GM12878 (cell line): Measurements from ENCODE around the gene USH1G. TPM values are rescaled to one million over a fixed set of nuclear protein-coding genes. Genes with fewer than 3 reads are reported as not detected.

Experiments
- ATAC-seq: fragments of 200-7000 bp; cut with Tn5 transposase; 3 replicates; pipeline ENCODE4 v1.9.1; 2020; ENCODE audit warnings: mild to moderate bottlenecking, moderate library complexity
- BruUV-seq: library from RNA; stranded (reverse); fragments of 400-500 nt; replicated peaks from 2 replicates; lab custom pipeline; 2021; lab: Mats Ljungman, UMichigan
- CTCF ChIA-PET: fragments of 300-600 bp; sonication (Branson Sonifier 250); formaldehyde crosslinking; extraction: SDS; loops from one replicate; lab custom pipeline; 2021; ENCODE audit warnings: inconsistent platforms; lab: Yijun Ruan, JAX
- POLR2A ChIA-PET: fragments of 350-600 bp; formaldehyde crosslinking; extraction: SDS; loops from one replicate; lab custom pipeline; 2021; ENCODE audit warnings: inconsistent platforms; lab: Charles Lee
- RAD21 ChIA-PET: fragments of 300-600 bp; sonication (Branson Sonifier 250); formaldehyde crosslinking; loops from one replicate; lab custom pipeline; 2023; ENCODE audit warnings: antibody characterized with exemption; ENCODE audit not compliant: unreplicated experiment; lab: Charles Lee
- SMC1A ChIA-PET: fragments of 300-600 bp; sonication (Branson Sonifier 250); formaldehyde crosslinking; loops from one replicate; lab custom pipeline; 2023; ENCODE audit not compliant: unreplicated experiment, uncharacterized antibody; lab: Charles Lee
- DNase-seq: peaks from one replicate; pipeline ENCODE4 v3.0.0-alpha.2; 2011; ENCODE audit warnings: low read depth, low spot score
- FAIRE-seq: peaks from 3 replicates; lab custom pipeline; 2011; peaks lifted over from hg19 to GRCh38; lab: Jason Lieb, UNC
- H2AFZ ChIP-seq: 2 replicates; pipeline ENCODE4 v1.6.0; 2011; ENCODE audit warnings: low read depth, low read length, control low read depth; ENCODE audit not compliant: control insufficient read depth
- H3K27ac ChIP-seq: 2 replicates; pipeline ENCODE4 v1.5.1; 2011; ENCODE audit warnings: control low read depth; ENCODE audit not compliant: control insufficient read depth, insufficient read depth
- H3K27me3 ChIP-seq, 2 experiments: replicated peaks in 1 of 2; 2 replicates each; pipeline versions ENCODE4 v1.6.0 to v1.6.1; 2011; ENCODE audit warnings: low read length in 1 of 2; ENCODE audit not compliant: control insufficient read depth in 2 of 2, insufficient read depth in 2 of 2
- H3K36me3 ChIP-seq, 2 experiments: 2 replicates each; pipeline ENCODE4 v1.5.1; 2011; ENCODE audit warnings: low read length in 1 of 2; ENCODE audit not compliant: control insufficient read depth in 2 of 2, insufficient read depth in 2 of 2
- H3K4me1 ChIP-seq: 2 replicates; pipeline ENCODE4 v1.6.1; 2011; ENCODE audit warnings: mild to moderate bottlenecking, low read length, moderate library complexity, mixed read lengths; ENCODE audit not compliant: control insufficient read depth, insufficient read depth
- H3K4me2 ChIP-seq: 2 replicates; pipeline ENCODE4 v1.6.0; 2011; ENCODE audit warnings: control low read depth; ENCODE audit not compliant: control insufficient read depth, insufficient read depth
- H3K4me3 ChIP-seq: fragments of 200-600 bp; sonication (generic); 2 replicates; pipeline ENCODE4 v1.5.1; 2016
- H3K79me2 ChIP-seq: 2 replicates; pipeline ENCODE4 v1.6.0; 2011; ENCODE audit warnings: low read length; ENCODE audit not compliant: control insufficient read depth, insufficient read depth
- H3K9ac ChIP-seq: 2 replicates; pipeline ENCODE4 v1.8.0; 2011; ENCODE audit warnings: low read length, control low read depth, mixed read lengths; ENCODE audit not compliant: control insufficient read depth, insufficient read depth
- H3K9me3 ChIP-seq: replicated peaks from 3 replicates; pipeline ENCODE4 v1.5.1; 2011; ENCODE audit warnings: mild to moderate bottlenecking, low read length; ENCODE audit not compliant: control insufficient read depth, insufficient read depth
- H4K20me1 ChIP-seq: 2 replicates; pipeline ENCODE4 v1.6.0; 2011; ENCODE audit not compliant: control insufficient read depth, insufficient read depth
- ASH2L ChIP-seq: fragments of 300-600, 200-600 bp; sonication (generic); IDR thresholded peaks from 2 replicates; pipeline ENCODE4 v1.6.1; 2017; ENCODE audit warnings: low read depth, mild to moderate bottlenecking, borderline replicate concordance
- CTCF ChIP-seq, 3 experiments: IDR thresholded peaks in 2 of 3; conservative IDR thresholded peaks in 1 of 3; 2 replicates each; pipeline ENCODE4 v1.5.1; 2011; ENCODE audit warnings: low read depth in 3 of 3, low read length in 3 of 3, mild to moderate bottlenecking in 3 of 3, control low read depth in 2 of 3, moderate library complexity in 2 of 3, inconsistent platforms in 1 of 3, mixed read lengths in 1 of 3; ENCODE audit not compliant: control insufficient read depth in 2 of 3, insufficient read depth in 1 of 3; ENCODE audit errors: extremely low read depth in 1 of 3
- NR2F1 ChIP-seq: fragments of 450-650 bp; conservative IDR thresholded peaks from 2 replicates; pipeline ENCODE4 v1.6.1; 2017; ENCODE audit warnings: mild to moderate bottlenecking
- RELA ChIP-seq: fragments of 450-650 bp; IDR thresholded peaks from 2 replicates; pipeline ENCODE4 v1.8.0; 2014; ENCODE audit warnings: borderline replicate concordance; ENCODE audit not compliant: partially characterized antibody
- SIX5 ChIP-seq: IDR thresholded peaks from 2 replicates; pipeline ENCODE4 v1.6.1; 2011; ENCODE audit warnings: mild to moderate bottlenecking, low read depth, low read length, moderate library complexity; ENCODE audit not compliant: severe bottlenecking
- SRF ChIP-seq, 2 experiments: IDR thresholded peaks; 2 replicates each; pipeline ENCODE4 v1.6.1; 2011; ENCODE audit warnings: low read depth in 2 of 2, low read length in 2 of 2, mild to moderate bottlenecking in 1 of 2, moderate library complexity in 1 of 2
- WGBS: methylation state at CpG from one replicate; pipeline ENCODE4 v1.1.6; 2016; ENCODE audit warnings: low lambda C conversion rate; ENCODE audit not compliant: insufficient replicate concordance, insufficient coverage; ENCODE audit errors: missing lambda C conversion rate; 5-methylcytosine and 5-hydroxymethylcytosine counted together
- in situ Hi-C: fragments of 300-500 bp; cut with MboI; formaldehyde crosslinking; loops from 9 replicates; pipeline ENCODE4 v1.14.3; 2018; ENCODE audit warnings: mixed read lengths
- intact Hi-C: fragments of 100-400 bp; cut with micrococcal nuclease; formaldehyde crosslinking; loops from one replicate; pipeline ENCODE4 v1.14.2; 2022; ENCODE audit not compliant: unreplicated experiment
- polyA plus RNA-seq, 11 experiments: library from polyadenylated mRNA; depleted of rRNA in 4 of 11; unstranded in 6 of 11; stranded (reverse) in 5 of 11; fragments of >200 nt; fragmentation: Nextera tagmentation in 4 of 11; fragmentation: Illumina TruSeq in 1 of 11; extraction: Ambion mirVana in 4 of 11; extraction: Trizol in 1 of 11; gene quantifications; 1 replicate in 1 of 11; 2 replicates in 10 of 11; pipeline versions ENCODE4 v1.2.1 to v1.2.3, GENCODE V29; 2011 to 2016; ENCODE audit warnings: inconsistent platforms in 2 of 11, missing spikeins in 2 of 11, low read depth in 1 of 11
- total RNA-seq, 4 experiments: library from RNA; depleted of rRNA in 3 of 4; stranded (reverse); fragments of >200 nt in 3 of 4; fragmentation: Illumina TruSeq in 1 of 4; extraction: Trizol in 1 of 4; gene quantifications; 2 replicates each; pipeline versions ENCODE4 v1.2.1 to v1.2.3, GENCODE V29; 2013 to 2021
- TF ChIP-seq, protein P1 (sequence below): IDR thresholded peaks from 2 replicates; pipeline ENCODE4 v1.6.1; 2012; ENCODE audit warnings: mild to moderate bottlenecking, low read depth, low read length
- TF ChIP-seq, protein P2 (sequence below): fragments of 450-650 bp; conservative IDR thresholded peaks from 2 replicates; pipeline ENCODE4 v1.6.1; 2017; ENCODE audit warnings: mild to moderate bottlenecking, moderate library complexity
- TF ChIP-seq, protein P3 (sequence below): IDR thresholded peaks from 2 replicates; pipeline ENCODE4 v1.6.1; 2011; ENCODE audit warnings: low read depth, mild to moderate bottlenecking, low read length, moderate library complexity, borderline replicate concordance; ENCODE audit errors: extremely low read depth
- TF ChIP-seq, protein P4 (sequence below): fragments of 450-650 bp; IDR thresholded peaks from 2 replicates; pipeline ENCODE4 v1.6.1; 2016; ENCODE audit warnings: mild to moderate bottlenecking

USH1G gene
- total and polyA plus RNA-seq, 10 of the 15 experiments (the other 5 are each of a cell fraction or from before 2014, with no cell fraction given) = 0.05 to 0.62 (median 0.09) TPM; not detected in 7

DNA sequence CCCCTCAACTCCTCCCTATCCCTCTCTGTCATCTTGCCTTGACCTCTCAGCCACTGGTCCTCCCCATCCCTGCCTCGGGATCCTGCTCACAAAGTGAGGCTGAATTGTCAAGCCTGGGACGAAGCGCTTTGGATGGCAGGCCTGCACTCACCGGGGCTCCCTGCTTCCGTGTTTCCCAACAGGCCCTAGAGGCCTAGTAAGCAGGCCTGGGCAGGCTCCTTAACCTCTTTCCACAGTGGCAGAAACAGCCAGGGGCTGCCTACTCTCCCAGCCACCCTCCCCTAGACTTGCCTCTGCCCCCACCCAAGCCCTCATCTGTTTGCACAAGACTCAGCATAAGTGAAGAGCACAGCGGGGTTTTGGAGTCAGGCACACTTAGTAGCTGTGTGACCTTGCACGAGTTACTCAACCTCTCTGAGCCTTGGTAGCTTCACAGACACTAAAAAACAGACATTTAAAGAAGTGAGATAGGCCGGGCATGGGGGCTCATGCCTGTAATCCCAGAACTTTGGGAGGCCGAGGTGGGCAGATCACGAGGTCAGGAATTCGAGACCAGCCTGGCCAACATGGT is 24.6 kb downstream of the USH1G start (continued):
- TF ChIP-seq, protein P1, sequence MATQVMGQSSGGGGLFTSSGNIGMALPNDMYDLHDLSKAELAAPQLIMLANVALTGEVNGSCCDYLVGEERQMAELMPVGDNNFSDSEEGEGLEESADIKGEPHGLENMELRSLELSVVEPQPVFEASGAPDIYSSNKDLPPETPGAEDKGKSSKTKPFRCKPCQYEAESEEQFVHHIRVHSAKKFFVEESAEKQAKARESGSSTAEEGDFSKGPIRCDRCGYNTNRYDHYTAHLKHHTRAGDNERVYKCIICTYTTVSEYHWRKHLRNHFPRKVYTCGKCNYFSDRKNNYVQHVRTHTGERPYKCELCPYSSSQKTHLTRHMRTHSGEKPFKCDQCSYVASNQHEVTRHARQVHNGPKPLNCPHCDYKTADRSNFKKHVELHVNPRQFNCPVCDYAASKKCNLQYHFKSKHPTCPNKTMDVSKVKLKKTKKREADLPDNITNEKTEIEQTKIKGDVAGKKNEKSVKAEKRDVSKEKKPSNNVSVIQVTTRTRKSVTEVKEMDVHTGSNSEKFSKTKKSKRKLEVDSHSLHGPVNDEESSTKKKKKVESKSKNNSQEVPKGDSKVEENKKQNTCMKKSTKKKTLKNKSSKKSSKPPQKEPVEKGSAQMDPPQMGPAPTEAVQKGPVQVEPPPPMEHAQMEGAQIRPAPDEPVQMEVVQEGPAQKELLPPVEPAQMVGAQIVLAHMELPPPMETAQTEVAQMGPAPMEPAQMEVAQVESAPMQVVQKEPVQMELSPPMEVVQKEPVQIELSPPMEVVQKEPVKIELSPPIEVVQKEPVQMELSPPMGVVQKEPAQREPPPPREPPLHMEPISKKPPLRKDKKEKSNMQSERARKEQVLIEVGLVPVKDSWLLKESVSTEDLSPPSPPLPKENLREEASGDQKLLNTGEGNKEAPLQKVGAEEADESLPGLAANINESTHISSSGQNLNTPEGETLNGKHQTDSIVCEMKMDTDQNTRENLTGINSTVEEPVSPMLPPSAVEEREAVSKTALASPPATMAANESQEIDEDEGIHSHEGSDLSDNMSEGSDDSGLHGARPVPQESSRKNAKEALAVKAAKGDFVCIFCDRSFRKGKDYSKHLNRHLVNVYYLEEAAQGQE = no peak
- TF ChIP-seq, protein P2, sequence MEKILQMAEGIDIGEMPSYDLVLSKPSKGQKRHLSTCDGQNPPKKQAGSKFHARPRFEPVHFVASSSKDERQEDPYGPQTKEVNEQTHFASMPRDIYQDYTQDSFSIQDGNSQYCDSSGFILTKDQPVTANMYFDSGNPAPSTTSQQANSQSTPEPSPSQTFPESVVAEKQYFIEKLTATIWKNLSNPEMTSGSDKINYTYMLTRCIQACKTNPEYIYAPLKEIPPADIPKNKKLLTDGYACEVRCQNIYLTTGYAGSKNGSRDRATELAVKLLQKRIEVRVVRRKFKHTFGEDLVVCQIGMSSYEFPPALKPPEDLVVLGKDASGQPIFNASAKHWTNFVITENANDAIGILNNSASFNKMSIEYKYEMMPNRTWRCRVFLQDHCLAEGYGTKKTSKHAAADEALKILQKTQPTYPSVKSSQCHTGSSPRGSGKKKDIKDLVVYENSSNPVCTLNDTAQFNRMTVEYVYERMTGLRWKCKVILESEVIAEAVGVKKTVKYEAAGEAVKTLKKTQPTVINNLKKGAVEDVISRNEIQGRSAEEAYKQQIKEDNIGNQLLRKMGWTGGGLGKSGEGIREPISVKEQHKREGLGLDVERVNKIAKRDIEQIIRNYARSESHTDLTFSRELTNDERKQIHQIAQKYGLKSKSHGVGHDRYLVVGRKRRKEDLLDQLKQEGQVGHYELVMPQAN = no peak
- TF ChIP-seq, all 136 proteins: peak for 0

DNA sequence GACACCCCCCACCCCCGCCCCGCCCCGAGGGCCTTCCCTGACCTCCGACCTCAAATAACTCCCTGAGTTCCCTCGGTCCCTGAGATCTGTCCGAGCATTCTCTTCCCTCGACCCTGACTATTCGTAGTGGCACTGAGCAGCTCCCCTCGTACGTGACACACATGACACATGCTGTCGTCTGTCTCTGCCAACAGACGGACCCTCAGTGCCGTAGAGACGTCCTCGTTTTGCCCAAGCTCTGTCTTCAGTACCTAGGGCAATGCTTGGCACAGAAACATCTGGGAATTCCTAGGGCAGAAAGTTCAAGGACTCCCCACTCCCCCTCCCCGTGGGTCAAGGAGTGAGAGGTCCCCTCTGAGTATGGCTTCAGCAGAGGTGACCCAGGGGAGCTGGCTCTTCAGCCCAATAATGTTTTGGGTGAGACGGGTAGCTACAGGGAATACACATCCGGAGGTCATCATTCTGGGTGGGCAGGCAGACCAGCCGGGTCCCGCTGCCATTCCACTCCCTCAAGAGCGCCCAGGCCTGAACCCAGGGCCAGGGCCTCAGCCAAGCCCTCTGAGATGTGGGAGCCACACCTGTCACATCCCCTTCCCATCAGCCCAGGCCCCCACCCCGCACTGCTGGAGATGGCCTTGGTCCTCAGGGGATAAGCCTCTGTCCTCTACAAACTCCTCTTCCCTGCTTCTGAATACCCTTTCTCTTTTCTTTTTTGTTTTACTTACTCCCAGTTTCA is 29.0 kb downstream of the USH1G start:
- Histone ChIP-seq H3K9me3 (no peaks in the 10 kb centered on the region), H3K4me3 (no peak overlapping the region), H3K27me3 (peaks cover 4 to 10% of the 10 kb centered on the region in 2 experiments), H3K4me1 (no peaks in the 10 kb centered on the region), H4K20me1 (no peaks in the 10 kb centered on the region), H3K27ac (no peak overlapping the region), H3K4me2 (no peak overlapping the region), H3K79me2 (no peaks in the 10 kb centered on the region), H3K36me3 (no peaks in the 10 kb centered on the region), H2AFZ (no peak overlapping the region), H3K9ac (no peak overlapping the region)
- ATAC-seq = no peak
- intact Hi-C loops = no loop called here
- in situ Hi-C loops = no loop called here
- no peak for DNase-seq
- WGBS = 28% methylated on average over 14 of the region's 22 CpGs
- ChIA-PET CTCF (interaction anchor here (0.9 to 1.5 kb wide), 4 partner anchors 20 to 402 kb away, joined by 3 read pairs; no protein-coding TSS in a partner anchor), POLR2A (no interaction called here), SMC1A (no interaction called here), RAD21 (no interaction called here)
- no TSS peak for BruUV-seq
- FAIRE-seq = no peak
- TF ChIP-seq SIX5 (no peak), CTCF (IDR thresholded peaks at IDR 0.05 in 2 of 3, conservative IDR thresholded peaks at IDR 0.05 in 1 of 3; ENCODE audit: control insufficient read depth in 2 of 3, extremely low read depth in 1 of 3, insufficient read depth in 1 of 3, low read depth in 3 of 3, low read length in 3 of 3) (no peak), RELA (no peak), SRF (IDR thresholded peaks at IDR 0.05; ENCODE audit: low read depth in 2 of 2, low read length in 2 of 2) (no peak), ASH2L (no peak), NR2F1 (no peak)
- TF ChIP-seq, protein P3, sequence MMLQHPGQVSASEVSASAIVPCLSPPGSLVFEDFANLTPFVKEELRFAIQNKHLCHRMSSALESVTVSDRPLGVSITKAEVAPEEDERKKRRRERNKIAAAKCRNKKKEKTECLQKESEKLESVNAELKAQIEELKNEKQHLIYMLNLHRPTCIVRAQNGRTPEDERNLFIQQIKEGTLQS = no peak
- TF ChIP-seq, protein P4, sequence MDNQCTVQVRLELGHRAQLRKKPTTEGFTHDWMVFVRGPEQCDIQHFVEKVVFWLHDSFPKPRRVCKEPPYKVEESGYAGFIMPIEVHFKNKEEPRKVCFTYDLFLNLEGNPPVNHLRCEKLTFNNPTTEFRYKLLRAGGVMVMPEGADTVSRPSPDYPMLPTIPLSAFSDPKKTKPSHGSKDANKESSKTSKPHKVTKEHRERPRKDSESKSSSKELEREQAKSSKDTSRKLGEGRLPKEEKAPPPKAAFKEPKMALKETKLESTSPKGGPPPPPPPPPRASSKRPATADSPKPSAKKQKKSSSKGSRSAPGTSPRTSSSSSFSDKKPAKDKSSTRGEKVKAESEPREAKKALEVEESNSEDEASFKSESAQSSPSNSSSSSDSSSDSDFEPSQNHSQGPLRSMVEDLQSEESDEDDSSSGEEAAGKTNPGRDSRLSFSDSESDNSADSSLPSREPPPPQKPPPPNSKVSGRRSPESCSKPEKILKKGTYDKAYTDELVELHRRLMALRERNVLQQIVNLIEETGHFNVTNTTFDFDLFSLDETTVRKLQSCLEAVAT = no peak
